Stimulated activated CD8-positive, alpha-beta memory T cell treated with anti-CD3 and anti-CD28 coated beads, Interleukin-15, amount 100 ng/mL, for 24 hours (primary cell): ENCODE results near the gene TENM3.
"Not testable (repeated sequence)": the region's sequence is repeated elsewhere in the genome, so short reads cannot be mapped to it uniquely, and the experiment has no call there.

ENCODE experiments used
- DNase-seq: peaks from one replicate; pipeline ENCODE4 v3.0.0-alpha.2; 2020; ENCODE audit warnings: low read depth

The TENM3 gene

GRCh38 chr4:182337366-182337765, 94.2 kb downstream of the TENM3 start:
- no peak for DNase-seq

- DNase-seq = no peak
These were observed 94.9 kb downstream of the TENM3 start for GRCh38 chr4:182338063-182338462.

- DNase-seq = no peak
These were observed 95.5 kb downstream of the TENM3 start for GRCh38 chr4:182338746-182339145.

GRCh38 chr4:182339221-182339641, 96.0 kb downstream of the TENM3 start:
- DNase-seq = no peak

- DNase-seq = no peak
These were observed 100.3 kb downstream of the TENM3 start for GRCh38 chr4:182343453-182343852.

GRCh38 chr4:182344968-182345367, 101.8 kb downstream of the TENM3 start:
- DNase-seq = no peak

- DNase-seq = no peak
These were observed 103.0 kb downstream of the TENM3 start for GRCh38 chr4:182346250-182346649.

GRCh38 chr4:182346675-182347375, 103.6 kb downstream of the TENM3 start:
- DNase-seq = no peak

GRCh38 chr4:182348779-182349326, 105.7 kb downstream of the TENM3 start:
- DNase-seq = no peak

- DNase-seq = no peak
These were observed 106.8 kb downstream of the TENM3 start for GRCh38 chr4:182350041-182350440.

- DNase-seq = no peak
These were observed 108.3 kb downstream of the TENM3 start for GRCh38 chr4:182351485-182351884.

GRCh38 chr4:182354106-182354505, 110.9 kb downstream of the TENM3 start:
- no peak for DNase-seq

GRCh38 chr4:182354867-182355266, 111.7 kb downstream of the TENM3 start:
- no peak for DNase-seq

- no peak for DNase-seq
These were observed 124.0 kb downstream of the TENM3 start for GRCh38 chr4:182367153-182367552.

- DNase-seq = no peak
These were observed 126.0 kb downstream of the TENM3 start for GRCh38 chr4:182369211-182369610.

GRCh38 chr4:182370491-182370890, 127.3 kb downstream of the TENM3 start:
- DNase-seq = no peak

- DNase-seq = no peak
These were observed 137.6 kb downstream of the TENM3 start for GRCh38 chr4:182380771-182381181.

- no peak for DNase-seq
These were observed 139.7 kb downstream of the TENM3 start for GRCh38 chr4:182382941-182383340.

GRCh38 chr4:182384631-182385091, 141.5 kb downstream of the TENM3 start:
- no peak for DNase-seq

- DNase-seq = no peak
These were observed 142.7 kb downstream of the TENM3 start for GRCh38 chr4:182385897-182386296.

GRCh38 chr4:182386576-182386975, 143.4 kb downstream of the TENM3 start:
- DNase-seq = not testable (repeated sequence)

- no peak for DNase-seq
These were observed 148.0 kb downstream of the TENM3 start for GRCh38 chr4:182391111-182391684.

GRCh38 chr4:182394181-182394580, 151.0 kb downstream of the TENM3 start:
- DNase-seq = no peak

- DNase-seq = no peak
These were observed 156.9 kb downstream of the TENM3 start for GRCh38 chr4:182400081-182400480.
